SK-N-SH (cell line): ENCODE measurements around the gene SRP14.

Experiments used
- FOXJ3 ChIP-seq: sonication (generic); formaldehyde crosslinking; IDR thresholded peaks from 2 replicates; pipeline ENCODE4 v1.5.1; 2020; ENCODE audit warnings: mild to moderate bottlenecking, missing genetic modification reagents
- POLR2AphosphoS5 ChIP-seq: IDR thresholded peaks from 2 replicates; pipeline ENCODE4 v1.6.1; 2012; ENCODE audit warnings: low read depth, low read length
- RFX5 ChIP-seq: IDR thresholded peaks from 2 replicates; pipeline ENCODE4 v1.6.1; 2012; ENCODE audit warnings: mild to moderate bottlenecking, improper control_type of control experiment, low read length
- SIN3A ChIP-seq: IDR thresholded peaks from 2 replicates; pipeline ENCODE4 v1.6.1; 2012; ENCODE audit warnings: low read depth, mild to moderate bottlenecking, low read length, moderate library complexity, borderline replicate concordance
- TAF1 ChIP-seq: IDR thresholded peaks from 2 replicates; pipeline ENCODE4 v1.6.1; 2012; ENCODE audit warnings: low read depth, mild to moderate bottlenecking, low read length, moderate library complexity, borderline replicate concordance
- TF ChIP-seq, protein P1 (sequence below): fragments of 200-600 bp; sonication (generic); IDR thresholded peaks from 2 replicates; pipeline ENCODE4 v1.6.1; 2017; ENCODE audit warnings: antibody characterized with exemption, mild to moderate bottlenecking, moderate library complexity

DNA sequence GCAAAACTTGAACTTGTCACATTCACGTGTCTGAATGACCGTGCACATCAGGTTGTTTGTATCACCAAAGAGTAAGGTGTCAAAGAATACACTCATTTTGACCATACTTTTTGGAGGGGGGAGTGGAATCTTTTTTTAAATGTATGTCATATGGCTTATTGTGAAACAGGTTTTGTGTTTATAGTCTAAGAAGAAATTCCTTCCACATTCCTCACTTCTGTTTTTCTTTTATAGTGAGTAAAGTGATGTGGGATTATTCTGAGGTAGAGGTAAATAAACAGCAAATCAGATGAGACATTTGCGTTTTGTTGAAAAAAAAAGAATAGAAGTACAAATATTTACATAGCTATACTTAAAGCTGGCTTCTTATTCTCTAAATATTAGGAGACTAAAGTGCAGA, 33.0 kb downstream of the SRP14 start:
- TF ChIP-seq, protein P1, sequence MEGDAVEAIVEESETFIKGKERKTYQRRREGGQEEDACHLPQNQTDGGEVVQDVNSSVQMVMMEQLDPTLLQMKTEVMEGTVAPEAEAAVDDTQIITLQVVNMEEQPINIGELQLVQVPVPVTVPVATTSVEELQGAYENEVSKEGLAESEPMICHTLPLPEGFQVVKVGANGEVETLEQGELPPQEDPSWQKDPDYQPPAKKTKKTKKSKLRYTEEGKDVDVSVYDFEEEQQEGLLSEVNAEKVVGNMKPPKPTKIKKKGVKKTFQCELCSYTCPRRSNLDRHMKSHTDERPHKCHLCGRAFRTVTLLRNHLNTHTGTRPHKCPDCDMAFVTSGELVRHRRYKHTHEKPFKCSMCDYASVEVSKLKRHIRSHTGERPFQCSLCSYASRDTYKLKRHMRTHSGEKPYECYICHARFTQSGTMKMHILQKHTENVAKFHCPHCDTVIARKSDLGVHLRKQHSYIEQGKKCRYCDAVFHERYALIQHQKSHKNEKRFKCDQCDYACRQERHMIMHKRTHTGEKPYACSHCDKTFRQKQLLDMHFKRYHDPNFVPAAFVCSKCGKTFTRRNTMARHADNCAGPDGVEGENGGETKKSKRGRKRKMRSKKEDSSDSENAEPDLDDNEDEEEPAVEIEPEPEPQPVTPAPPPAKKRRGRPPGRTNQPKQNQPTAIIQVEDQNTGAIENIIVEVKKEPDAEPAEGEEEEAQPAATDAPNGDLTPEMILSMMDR, result no peak
- TF ChIP-seq TAF1 (no peak), POLR2AphosphoS5 (no peak), SIN3A (no peak), FOXJ3 (CRISPR knock-in tag) (no peak), RFX5 (no peak)
